Stomach (tissue), 9 donors: ENCODE measurements around the gene PAX5. TPM values are rescaled to one million over a fixed set of nuclear protein-coding genes. Genes with fewer than 3 reads are reported as not detected.

Experiments
- DNase-seq, 2 donors: peaks; one replicate each; pipeline versions ENCODE4 v3.0.0 to v3.0.0-alpha.2; 2013 to 2019
- H3K27ac ChIP-seq, 5 donors: fragments of 200-600 bp in 4 of 5; sonication (generic) in 4 of 5; one replicate each; pipeline ENCODE4 v1.5.1; 2013 to 2019; ENCODE audit warnings: mild to moderate bottlenecking in 1 of 5, moderate library complexity in 1 of 5
- H3K27me3 ChIP-seq, 3 donors: fragments of 200-600 bp; sonication (generic); one replicate each; pipeline ENCODE4 v1.5.1; 2017 to 2019; ENCODE audit warnings: mixed run types in 1 of 3
- H3K36me3 ChIP-seq, 4 donors: fragments of 200-600 bp; sonication (generic); 1 replicate in 3 of 4; 2 replicates in 1 of 4; pipeline ENCODE4 v1.5.1; 2016 to 2019
- H3K4me1 ChIP-seq, 4 donors: fragments of 200-600 bp; sonication (generic); one replicate each; pipeline ENCODE4 v1.5.1; 2016 to 2019
- H3K4me3 ChIP-seq, 4 donors: fragments of 200-600 bp; sonication (generic) in 3 of 4; one replicate each; pipeline ENCODE4 v1.5.1; 2016 to 2019; ENCODE audit warnings: mild to moderate bottlenecking in 1 of 4
- H3K9me3 ChIP-seq, 4 donors: fragments of 200-600 bp; sonication (generic); one replicate each; pipeline ENCODE4 v1.5.1; 2016 to 2019
- EP300 ChIP-seq: sonication (generic); formaldehyde crosslinking; IDR thresholded peaks from one replicate; pipeline ENCODE4 v1.6.1; 2017; ENCODE audit warnings: antibody characterized with exemption
- POLR2A ChIP-seq, 4 donors: fragments of 450-650 bp; IDR thresholded peaks; one replicate each; pipeline ENCODE4 v1.6.1; 2016; ENCODE audit warnings: antibody characterized with exemption in 4 of 4, control low read depth in 2 of 4, mild to moderate bottlenecking in 1 of 4, moderate library complexity in 1 of 4
- POLR2AphosphoS5 ChIP-seq, 3 donors: sonication (generic); formaldehyde crosslinking; IDR thresholded peaks; one replicate each; pipeline ENCODE4 v1.6.1; 2016; ENCODE audit warnings: antibody characterized with exemption in 3 of 3
- WGBS, 5 donors: extraction: QIAGEN DNeasy Blood & Tissue Kit in 3 of 5; methylation state at CpG; one replicate each; pipeline versions ENCODE4 v1.1.5 to v1.1.7; 2013 to 2018; 5-methylcytosine and 5-hydroxymethylcytosine counted together
- intact Hi-C: fragments of 100-400 bp; cut with DNase I; formaldehyde crosslinking; loops from one replicate; pipeline ENCODE4 v1.15.1; 2023; ENCODE audit warnings: low total_unique reads
- polyA plus RNA-seq, 3 donors: library from polyadenylated mRNA; stranded (reverse); fragments of 200-250 nt; gene quantifications; one replicate each; pipeline ENCODE4 v1.2.3, GENCODE V29; 2013
- total RNA-seq, 5 donors: library from RNA; depleted of rRNA; stranded (reverse); fragments of >200 nt; gene quantifications; one replicate each; pipeline versions ENCODE4 v1.1.0 to v1.2.3, GENCODE V29; 2014 to 2016
- TF ChIP-seq, protein P1 (sequence below), 7 experiments: fragments of 450-650 bp in 4 of 7; fragments of 200-600 bp in 3 of 7; sonication (generic) in 3 of 7; IDR thresholded peaks; one replicate each; pipeline ENCODE4 v1.5.1; 2016 to 2019; ENCODE audit warnings: antibody characterized with exemption in 7 of 7, control low read depth in 2 of 7, mild to moderate bottlenecking in 1 of 7
- donor health status: healthy with polysubstance abuse.
- donor health status: Bipolar disorder and iron deficiency.
- donor health status: healthy.

PAX5 gene
- total and polyA plus RNA-seq, 8 donors, result 0.43 to 1.3 TPM; not detected in 6

DNA sequence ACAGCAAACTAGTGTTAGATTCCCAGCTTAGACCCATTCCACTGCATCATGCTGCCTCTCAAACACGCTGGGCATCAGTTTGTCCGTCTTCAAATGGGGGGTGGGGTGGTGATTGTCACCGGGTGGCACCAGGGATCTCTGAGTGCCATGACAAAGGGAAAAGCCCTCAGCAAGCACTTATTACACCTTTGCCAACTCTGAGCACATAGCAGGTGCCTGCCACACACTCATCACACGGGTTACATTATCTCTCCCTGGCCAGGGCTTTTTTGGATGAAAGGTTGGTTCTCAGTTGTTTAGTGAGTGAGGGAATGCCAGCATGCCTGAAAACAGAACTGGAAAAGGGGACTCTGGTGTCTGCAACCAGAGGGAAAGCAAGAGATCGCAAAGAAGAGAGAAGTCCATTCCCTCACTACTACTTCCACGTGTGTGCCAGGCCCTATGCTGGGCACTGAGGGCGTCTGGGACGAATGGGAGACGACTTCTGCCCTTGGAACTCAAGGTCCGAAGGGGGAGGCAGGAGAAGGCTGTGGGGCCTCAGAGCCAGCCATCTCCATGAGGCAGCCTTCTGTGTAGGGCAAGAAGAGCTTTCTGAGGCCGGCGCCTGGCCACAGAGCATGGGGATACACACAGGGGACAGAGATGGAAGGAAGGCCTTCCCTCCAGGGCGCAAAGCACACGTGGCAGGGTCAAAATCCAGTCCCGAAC, 48.9 kb downstream of the PAX5 start:
- TF ChIP-seq POLR2A (IDR thresholded peaks at IDR 0.05) (no peak), EP300 (no peak), POLR2AphosphoS5 (IDR thresholded peaks at IDR 0.05) (no peak)
- TF ChIP-seq, protein P1, sequence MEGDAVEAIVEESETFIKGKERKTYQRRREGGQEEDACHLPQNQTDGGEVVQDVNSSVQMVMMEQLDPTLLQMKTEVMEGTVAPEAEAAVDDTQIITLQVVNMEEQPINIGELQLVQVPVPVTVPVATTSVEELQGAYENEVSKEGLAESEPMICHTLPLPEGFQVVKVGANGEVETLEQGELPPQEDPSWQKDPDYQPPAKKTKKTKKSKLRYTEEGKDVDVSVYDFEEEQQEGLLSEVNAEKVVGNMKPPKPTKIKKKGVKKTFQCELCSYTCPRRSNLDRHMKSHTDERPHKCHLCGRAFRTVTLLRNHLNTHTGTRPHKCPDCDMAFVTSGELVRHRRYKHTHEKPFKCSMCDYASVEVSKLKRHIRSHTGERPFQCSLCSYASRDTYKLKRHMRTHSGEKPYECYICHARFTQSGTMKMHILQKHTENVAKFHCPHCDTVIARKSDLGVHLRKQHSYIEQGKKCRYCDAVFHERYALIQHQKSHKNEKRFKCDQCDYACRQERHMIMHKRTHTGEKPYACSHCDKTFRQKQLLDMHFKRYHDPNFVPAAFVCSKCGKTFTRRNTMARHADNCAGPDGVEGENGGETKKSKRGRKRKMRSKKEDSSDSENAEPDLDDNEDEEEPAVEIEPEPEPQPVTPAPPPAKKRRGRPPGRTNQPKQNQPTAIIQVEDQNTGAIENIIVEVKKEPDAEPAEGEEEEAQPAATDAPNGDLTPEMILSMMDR (IDR thresholded peaks at IDR 0.05), result no peak
- intact Hi-C loops, result no loop called here
- H3K36me3 ChIP-seq, result no peaks in the 10 kb centered on the region
- peaks cover 3 to 98% (median 50%) of the 10 kb centered on the region in 3 donors for H3K27me3 ChIP-seq
- no peak overlapping the region for H3K4me3 ChIP-seq
- H3K4me1 ChIP-seq, result peaks cover 5 to 27% (median 20%) of the 10 kb centered on the region in 4 donors
- DNase-seq, result no peak
- H3K27ac ChIP-seq, result no peak overlapping the region
- WGBS, 5 donors, result 20 to 33% (median 27%) methylated on average over 15 of the region's 15 CpGs
- peaks cover 0 to 6% (median under 1%) of the 10 kb centered on the region in 4 donors for H3K9me3 ChIP-seq

DNA sequence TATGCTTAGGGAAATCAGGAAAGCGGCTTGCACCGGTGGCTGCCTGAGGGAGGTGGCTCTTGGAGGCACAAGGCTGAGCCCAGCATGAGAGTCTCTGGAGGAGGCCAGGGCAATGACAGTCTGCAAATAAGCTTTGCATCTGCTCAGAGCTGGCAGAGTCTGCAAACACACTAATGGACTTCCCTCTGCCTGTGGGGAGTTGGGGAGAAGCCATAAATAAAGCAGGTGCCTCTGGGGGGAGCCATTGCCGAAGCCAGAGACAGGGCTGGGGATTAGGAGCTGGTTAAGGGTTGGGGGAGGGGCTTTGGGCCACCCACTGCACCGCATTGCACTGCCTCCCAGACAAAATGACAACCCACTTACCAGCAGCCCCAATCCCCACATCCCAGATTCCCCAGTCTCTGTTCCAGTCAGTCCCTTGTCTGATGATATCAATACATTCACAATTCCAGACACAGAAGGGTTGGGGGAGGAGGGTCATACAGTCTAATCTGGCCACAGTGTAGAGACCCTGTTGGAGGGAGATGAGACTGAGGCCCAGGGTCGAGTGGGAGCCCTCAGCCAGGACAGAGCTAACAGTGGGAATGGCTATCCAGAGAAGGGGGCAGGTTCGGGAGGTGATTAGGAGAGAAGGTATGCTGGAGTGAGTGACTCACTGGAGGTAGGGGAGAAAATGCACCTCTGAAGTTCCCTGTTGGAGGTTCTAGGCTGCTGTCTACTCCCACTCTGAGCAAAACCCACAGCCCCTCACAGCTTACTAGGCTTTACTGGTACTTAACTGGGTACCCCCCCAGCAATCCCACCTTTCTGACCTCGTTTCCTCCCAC, 53.7 kb downstream of the PAX5 start:
- H3K9me3 ChIP-seq, result no peaks in the 10 kb centered on the region
- intact Hi-C loops, result no loop called here
- TF ChIP-seq POLR2AphosphoS5 (IDR thresholded peaks at IDR 0.05), result no peak
- TF ChIP-seq POLR2A (IDR thresholded peaks at IDR 0.05), result no peak
- TF ChIP-seq, protein P1 (IDR thresholded peaks at IDR 0.05), result no peak
- TF ChIP-seq EP300, result no peak
- H3K36me3 ChIP-seq, result no peaks in the 10 kb centered on the region
- H3K27ac ChIP-seq, result no peak overlapping the region
- H3K27me3 ChIP-seq, result peaks cover 0 to 83% (median 18%) of the 10 kb centered on the region in 3 donors
- H3K4me3 ChIP-seq, result no peak overlapping the region
- H3K4me1 ChIP-seq, result peaks cover 0 to under 1% (median 0%) of the 10 kb centered on the region in 4 donors
- WGBS, 5 donors, result 35 to 44% (median 36%) methylated on average over 7 of the region's 7 CpGs
- DNase-seq, result no peak

DNA sequence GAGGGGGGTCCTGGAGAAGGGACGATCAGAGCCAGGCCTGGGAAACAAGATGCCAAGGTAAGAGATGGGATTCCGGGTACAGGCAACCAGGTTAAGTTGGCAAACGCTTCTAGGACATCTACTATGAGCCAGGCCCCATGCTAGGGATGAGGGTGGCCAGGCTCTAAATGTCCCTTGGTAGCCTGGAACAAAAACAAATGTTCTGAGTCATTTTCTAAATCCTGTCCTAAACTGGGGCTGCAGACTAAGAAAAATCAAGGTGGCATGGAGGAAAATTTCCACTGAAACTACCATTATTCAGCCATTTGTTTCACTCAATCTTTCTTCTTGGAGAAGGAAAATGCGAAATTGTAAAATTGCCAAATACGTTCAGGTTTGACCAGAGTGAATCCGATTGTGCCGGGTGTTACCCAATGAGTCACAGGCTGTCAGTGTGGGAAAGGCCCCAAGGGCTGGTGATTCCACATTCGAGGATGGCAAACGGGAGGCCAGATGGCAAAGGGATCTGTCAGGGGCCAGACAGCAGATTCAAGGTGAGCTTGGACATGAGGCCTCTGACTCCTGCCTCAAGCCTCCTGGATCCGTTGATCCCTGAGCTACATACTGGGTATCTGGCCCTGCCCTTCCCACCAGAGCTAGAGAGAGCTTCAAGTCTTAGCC, 57.6 kb downstream of the PAX5 start:
- 74 to 87% (median 78%) methylated on average over 10 of the region's 10 CpGs for WGBS, 5 donors
- DNase-seq, result no peak
- no peaks in the 10 kb centered on the region for H3K36me3 ChIP-seq
- peaks cover 0 to 50% (median 9%) of the 10 kb centered on the region in 3 donors for H3K27me3 ChIP-seq
- intact Hi-C loops, result no loop called here
- H3K27ac ChIP-seq, result no peak overlapping the region
- H3K4me1 ChIP-seq, result no peaks in the 10 kb centered on the region
- TF ChIP-seq POLR2A (IDR thresholded peaks at IDR 0.05) (no peak), POLR2AphosphoS5 (IDR thresholded peaks at IDR 0.05) (no peak), EP300 (no peak)
- TF ChIP-seq, protein P1 (IDR thresholded peaks at IDR 0.05), result no peak
- no peaks in the 10 kb centered on the region for H3K9me3 ChIP-seq
- no peak overlapping the region for H3K4me3 ChIP-seq

DNA sequence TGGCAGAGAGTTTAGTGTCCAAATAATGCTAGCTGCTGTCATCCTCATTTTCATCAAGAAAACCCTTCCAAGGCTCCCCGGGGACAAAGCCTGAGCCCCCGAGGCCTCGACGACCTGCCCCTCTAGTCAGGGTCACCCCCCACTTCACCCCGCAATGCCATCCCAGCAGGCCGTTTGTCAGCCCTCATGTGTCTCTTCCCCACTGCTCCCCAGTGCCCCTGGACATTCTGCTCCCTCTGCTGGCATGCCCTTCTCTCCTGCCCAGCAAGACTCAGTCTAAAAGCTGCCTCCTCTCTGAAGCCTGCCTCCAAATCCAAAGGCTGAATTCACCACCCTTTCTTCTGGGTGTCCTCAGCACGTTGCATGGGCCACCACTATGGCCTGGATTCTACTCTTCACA, 59.3 kb downstream of the PAX5 start:
- Histone ChIP-seq H3K4me1 (no peaks in the 10 kb centered on the region), H3K9me3 (no peaks in the 10 kb centered on the region), H3K36me3 (no peaks in the 10 kb centered on the region), H3K4me3 (no peak overlapping the region), H3K27me3 (peaks cover 0 to 38% (median 0%) of the 10 kb centered on the region in 3 donors), H3K27ac (no peak overlapping the region)
- DNase-seq, result peak in 1 of 2 donors; percentile 24
- 53 to 63% (median 56%) methylated on average over 7 of the region's 7 CpGs for WGBS, 5 donors
- intact Hi-C loops, result no loop called here
- TF ChIP-seq POLR2AphosphoS5 (IDR thresholded peaks at IDR 0.05) (no peak), EP300 (no peak), POLR2A (IDR thresholded peaks at IDR 0.05) (no peak)
- TF ChIP-seq, protein P1 (IDR thresholded peaks at IDR 0.05), result no peak
